ENCODE measurements around the gene NCAM1.

DNA sequence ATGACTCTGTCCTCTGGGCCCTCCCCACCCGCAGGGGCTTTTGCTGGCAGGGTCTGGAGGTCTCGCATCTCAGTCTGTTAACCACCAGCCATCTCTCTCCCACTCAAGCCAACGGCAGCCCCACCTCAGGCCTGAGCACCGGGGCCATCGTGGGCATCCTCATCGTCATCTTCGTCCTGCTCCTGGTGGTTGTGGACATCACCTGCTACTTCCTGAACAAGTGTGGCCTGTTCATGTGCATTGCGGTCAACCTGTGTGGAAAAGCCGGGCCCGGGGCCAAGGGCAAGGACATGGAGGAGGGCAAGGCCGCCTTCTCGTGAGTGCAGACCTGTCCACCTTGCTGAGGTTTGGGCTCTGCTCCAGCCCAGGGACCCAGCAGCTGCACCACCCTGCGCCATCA lies 308.9 kb downstream of the NCAM1 start:
- TF ChIP-seq, protein P1, sequence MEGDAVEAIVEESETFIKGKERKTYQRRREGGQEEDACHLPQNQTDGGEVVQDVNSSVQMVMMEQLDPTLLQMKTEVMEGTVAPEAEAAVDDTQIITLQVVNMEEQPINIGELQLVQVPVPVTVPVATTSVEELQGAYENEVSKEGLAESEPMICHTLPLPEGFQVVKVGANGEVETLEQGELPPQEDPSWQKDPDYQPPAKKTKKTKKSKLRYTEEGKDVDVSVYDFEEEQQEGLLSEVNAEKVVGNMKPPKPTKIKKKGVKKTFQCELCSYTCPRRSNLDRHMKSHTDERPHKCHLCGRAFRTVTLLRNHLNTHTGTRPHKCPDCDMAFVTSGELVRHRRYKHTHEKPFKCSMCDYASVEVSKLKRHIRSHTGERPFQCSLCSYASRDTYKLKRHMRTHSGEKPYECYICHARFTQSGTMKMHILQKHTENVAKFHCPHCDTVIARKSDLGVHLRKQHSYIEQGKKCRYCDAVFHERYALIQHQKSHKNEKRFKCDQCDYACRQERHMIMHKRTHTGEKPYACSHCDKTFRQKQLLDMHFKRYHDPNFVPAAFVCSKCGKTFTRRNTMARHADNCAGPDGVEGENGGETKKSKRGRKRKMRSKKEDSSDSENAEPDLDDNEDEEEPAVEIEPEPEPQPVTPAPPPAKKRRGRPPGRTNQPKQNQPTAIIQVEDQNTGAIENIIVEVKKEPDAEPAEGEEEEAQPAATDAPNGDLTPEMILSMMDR (IDR thresholded peaks at IDR 0.05; ENCODE audit: borderline replicate concordance, extremely low read depth, low read length, poor library complexity, severe bottlenecking), result no peak
- no peak for TF ChIP-seq EZH2 (IDR thresholded peaks at IDR 0.05; ENCODE audit: borderline replicate concordance, low read depth, low read length, severe bottlenecking)
